ENCODE measurements around the gene ADARB2.
"Not testable (repeated sequence)": the region's sequence is repeated elsewhere in the genome, so short reads cannot be mapped to it uniquely, and the experiment has no call there.

The ADARB2 gene

GRCh38 chr10:1549591-1550290 is 187.6 kb downstream of the ADARB2 start:
- no peak for DNase-seq (ENCODE audit: low read depth in 2 of 2)

- DNase-seq (ENCODE audit: low read depth in 2 of 2) = no peak
These were observed 188.7 kb downstream of the ADARB2 start for GRCh38 chr10:1548596-1548995.

GRCh38 chr10:1548146-1548545 is 189.2 kb downstream of the ADARB2 start:
- no peak for DNase-seq (ENCODE audit: low read depth in 2 of 2)

- DNase-seq (ENCODE audit: low read depth in 2 of 2) = no peak
These were observed 190.8 kb downstream of the ADARB2 start for GRCh38 chr10:1546431-1547110.

GRCh38 chr10:1545524-1545923 is 191.8 kb downstream of the ADARB2 start:
- no peak for DNase-seq (ENCODE audit: low read depth in 2 of 2)

GRCh38 chr10:1544929-1545328 is 192.4 kb downstream of the ADARB2 start:
- no peak for DNase-seq (ENCODE audit: low read depth in 2 of 2)

GRCh38 chr10:1544209-1544673 is 193.1 kb downstream of the ADARB2 start:
- no peak for DNase-seq (ENCODE audit: low read depth in 2 of 2)

- no peak for DNase-seq (ENCODE audit: low read depth in 2 of 2)
These were observed 193.7 kb downstream of the ADARB2 start for GRCh38 chr10:1543596-1543995.

GRCh38 chr10:1542941-1543340 is 194.4 kb downstream of the ADARB2 start:
- DNase-seq (ENCODE audit: low read depth in 2 of 2) = no peak

- no peak for DNase-seq (ENCODE audit: low read depth in 2 of 2)
These were observed 197.2 kb downstream of the ADARB2 start for GRCh38 chr10:1540144-1540543.

GRCh38 chr10:1539216-1539615 is 198.1 kb downstream of the ADARB2 start:
- no peak for DNase-seq (ENCODE audit: low read depth in 2 of 2)

- DNase-seq (ENCODE audit: low read depth in 2 of 2) = no peak
These were observed 198.7 kb downstream of the ADARB2 start for GRCh38 chr10:1538531-1539061.

- no peak for DNase-seq (ENCODE audit: low read depth in 2 of 2)
These were observed 199.2 kb downstream of the ADARB2 start for GRCh38 chr10:1538121-1538520.

GRCh38 chr10:1537449-1537848 is 199.9 kb downstream of the ADARB2 start:
- not testable (repeated sequence) for DNase-seq (ENCODE audit: low read depth in 2 of 2)

- DNase-seq (ENCODE audit: low read depth in 2 of 2) = no peak
These were observed 201.0 kb downstream of the ADARB2 start for GRCh38 chr10:1536341-1536740.

- DNase-seq (ENCODE audit: low read depth in 2 of 2) = no peak
These were observed 201.9 kb downstream of the ADARB2 start for GRCh38 chr10:1535301-1535965.

- no peak for DNase-seq (ENCODE audit: low read depth in 2 of 2)
These were observed 202.5 kb downstream of the ADARB2 start for GRCh38 chr10:1534820-1535219.

GRCh38 chr10:1532636-1533035 is 204.7 kb downstream of the ADARB2 start:
- no peak for DNase-seq (ENCODE audit: low read depth in 2 of 2)

- no peak for DNase-seq (ENCODE audit: low read depth in 2 of 2)
These were observed 205.3 kb downstream of the ADARB2 start for GRCh38 chr10:1531883-1532597.

GRCh38 chr10:1530871-1531517 is 206.3 kb downstream of the ADARB2 start:
- no peak for DNase-seq (ENCODE audit: low read depth in 2 of 2)

- no peak for DNase-seq (ENCODE audit: low read depth in 2 of 2)
These were observed 207.4 kb downstream of the ADARB2 start for GRCh38 chr10:1529806-1530413.

All from stimulated activated CD8-positive, alpha-beta memory T cell treated with anti-CD3 and anti-CD28 coated beads, Interleukin-15, amount 100 ng/mL, for 48 hours (primary cell).